Heart left ventricle (tissue), 13 donors: ENCODE data around the gene CD96.

ENCODE experiments used
- CTCF ChIP-seq, 12 donors: fragments of 200-600 bp; sonication (generic) in 4 of 12; IDR thresholded peaks; one replicate each; pipeline versions ENCODE4 v1.5.0 to v1.8.0; 2018 to 2022; ENCODE audit warnings: antibody characterized with exemption in 12 of 12, mild to moderate bottlenecking in 5 of 12
- POLR2A ChIP-seq, 2 donors: fragments of 450-650 bp; IDR thresholded peaks; one replicate each; pipeline ENCODE4 v1.6.1; 2017; ENCODE audit warnings: antibody characterized with exemption in 2 of 2, mild to moderate bottlenecking in 2 of 2, moderate library complexity in 2 of 2
- donor health status: ischemic (EF 13 %, LVEDD 7.1; RV severe dilation, severe dysfunction).
- donor health status: DM: no; HTN: yes; CAD: no.
- donor health status: DM: no; HTN: no; CAD: no.
- donor health status: ischemic (EF 25% LVEDD 6.9; RV normal size, moderate dysfunction).
- donor health status: ischemic (EF 25% LVEDD 5.7; RV mildly dilated, moderate dysfunction).
- donor health status: ischemic (EF 35%, LVEDD 5.7; RV mildly dilated, moderate dysfunction).
- donor health status: nonischemic (EF 11% LVEDD 7.7; RV severe dilation, severe dysfunction).
- donor health status: DM: yes; HTN: yes; CAD: no.
- donor health status: PGD.
- donor health status: ischemic (EF 29% LVEDD 5.4; RV normal size, mild dysfunction).
- donor health status: nonischemic (EF 23%, LVEDD 6.1; RV moderate dilation, normal function).

- TF ChIP-seq CTCF (IDR thresholded peaks at IDR 0.05) (no peak), POLR2A (IDR thresholded peaks at IDR 0.05) (no peak)
Observed at GRCh38 chr3:111613294-111613693, 71.3 kb downstream of the CD96 start.
